Neural progenitor cell (in vitro differentiated cells): ENCODE measurements around the gene MYH3. TPM values are rescaled to one million over a fixed set of nuclear protein-coding genes. Genes with fewer than 3 reads are reported as not detected.

Source experiments
- DNase-seq: peaks from one replicate; pipeline ENCODE4 v3.0.0-alpha.2; 2016; ENCODE audit warnings: low spot score
- H2AFZ ChIP-seq: fragments of 200-600 bp; sonication (generic); replicated peaks from 2 replicates; pipeline ENCODE4 v1.6.1; 2016; ENCODE audit warnings: antibody characterized with exemption
- H3F3A ChIP-seq: fragments of 200-600 bp; sonication (generic); 2 replicates; pipeline ENCODE4 v1.6.1; 2016; ENCODE audit warnings: antibody characterized with exemption, low read depth
- H3K27ac ChIP-seq: fragments of 200-600 bp; sonication (generic); 2 replicates; pipeline ENCODE4 v1.5.1; 2016; ENCODE audit warnings: mild to moderate bottlenecking
- H3K27me3 ChIP-seq: fragments of 200-600 bp; sonication (generic); 2 replicates; pipeline ENCODE4 v1.6.1; 2016; ENCODE audit warnings: mild to moderate bottlenecking, moderate library complexity
- H3K36me3 ChIP-seq: fragments of 200-600 bp; sonication (generic); 2 replicates; pipeline ENCODE4 v1.5.1; 2016
- H3K4me1 ChIP-seq: fragments of 200-600 bp; sonication (generic); 2 replicates; pipeline ENCODE4 v1.6.1; 2016; ENCODE audit warnings: mixed run types
- H3K4me2 ChIP-seq: fragments of 200-600 bp; sonication (generic); 2 replicates; pipeline ENCODE4 v1.6.1; 2016
- H3K4me3 ChIP-seq: fragments of 200-600 bp; sonication (generic); 2 replicates; pipeline ENCODE4 v1.5.1; 2016
- H3K79me2 ChIP-seq: fragments of 200-600 bp; sonication (generic); 2 replicates; pipeline ENCODE4 v1.6.1; 2016; ENCODE audit warnings: low read depth
- H3K9ac ChIP-seq: fragments of 200-600 bp; sonication (generic); 2 replicates; pipeline ENCODE4 v1.6.1; 2016
- H3K9me3 ChIP-seq: fragments of 200-600 bp; sonication (generic); 2 replicates; pipeline ENCODE4 v1.5.1; 2016; ENCODE audit warnings: low read depth
- H4K20me1 ChIP-seq: fragments of 200-600 bp; sonication (generic); 2 replicates; pipeline ENCODE4 v1.6.1; 2016; ENCODE audit warnings: low read depth
- H3K27ac Mint-ChIP-seq: 3 replicates; pipeline ENCODE4 v1.8.0; 2021; ENCODE audit warnings: mixed read lengths
- H3K27me3 Mint-ChIP-seq: 2 replicates; pipeline ENCODE4 v1.8.0; 2022; ENCODE audit warnings: low read depth, mild to moderate bottlenecking, inconsistent platforms, moderate library complexity, mixed read lengths; ENCODE audit not compliant: insufficient read depth
- H3K36me3 Mint-ChIP-seq: 3 replicates; pipeline ENCODE4 v1.8.0; 2021; ENCODE audit warnings: mixed read lengths
- H3K4me1 Mint-ChIP-seq: 3 replicates; pipeline ENCODE4 v1.8.0; 2021; ENCODE audit warnings: mixed read lengths
- H3K4me3 Mint-ChIP-seq: 3 replicates; pipeline ENCODE4 v1.8.0; 2021; ENCODE audit warnings: mild to moderate bottlenecking, moderate library complexity, mixed read lengths
- H3K9me3 Mint-ChIP-seq: 3 replicates; pipeline ENCODE4 v1.8.0; 2020; ENCODE audit warnings: mixed read lengths
- CTCF ChIP-seq: fragments of 200-600 bp; sonication (generic); IDR thresholded peaks from 2 replicates; pipeline ENCODE4 v1.5.1; 2017; ENCODE audit warnings: antibody characterized with exemption, mild to moderate bottlenecking
- EZH2 ChIP-seq: fragments of 200-600 bp; sonication (generic); IDR thresholded peaks from 2 replicates; pipeline ENCODE4 v1.6.1; 2017; ENCODE audit warnings: antibody characterized with exemption, mild to moderate bottlenecking, moderate library complexity
- EZH2phosphoT487 ChIP-seq: fragments of 200-600 bp; sonication (generic); IDR thresholded peaks from 2 replicates; pipeline ENCODE4 v1.6.1; 2017; ENCODE audit warnings: antibody characterized with exemption
- total RNA-seq: library from RNA; depleted of rRNA; stranded (reverse); fragments of >200 nt; gene quantifications from 2 replicates; pipeline ENCODE4 v1.2.3, GENCODE V29; 2015; ENCODE audit warnings: low replicate concordance

MYH3 gene
- total RNA-seq, result 0.36 and 0.40 TPM in 2 replicates

- Histone ChIP-seq H3K27ac (no peak within 1 kb of the TSS), H2AFZ (no peak within 1 kb of the TSS), H3K4me1 (peaks cover 11% of the 10 kb centered on the region), H4K20me1 (no peaks in the 10 kb centered on the region), H3K9ac (no peak within 1 kb of the TSS), H3K27me3 (no peaks in the 10 kb centered on the region), H3F3A (no peaks in the 10 kb centered on the region), H3K36me3 (no peaks in the 10 kb centered on the region), H3K4me3 (no peak within 1 kb of the TSS), H3K9me3 (no peaks in the 10 kb centered on the region), H3K79me2 (no peaks in the 10 kb centered on the region), H3K4me2 (no peak within 1 kb of the TSS)
- TF ChIP-seq EZH2 (no peak), EZH2phosphoT487 (no peak), CTCF (no peak)
- H3K27ac Mint-ChIP-seq, result peak within 1 kb of the TSS; percentile 50
- H3K36me3 Mint-ChIP-seq, result no peaks in the 10 kb centered on the region
- peaks cover 2% of the 10 kb centered on the region for H3K27me3 Mint-ChIP-seq
- no peaks in the 10 kb centered on the region for H3K9me3 Mint-ChIP-seq
- no peak within 1 kb of the TSS for H3K4me3 Mint-ChIP-seq
- peaks cover 3% of the 10 kb centered on the region for H3K4me1 Mint-ChIP-seq
- DNase-seq, result no peak
Measured at GRCh38 chr17:10657148-10657547, at the start of gene MYH3. Gene MYH3 (minus strand): TSS chr17:10657309. CDS start chr17:10655064, 2,245 bp downstream.

- H3K4me3 Mint-ChIP-seq, result no peak overlapping the region
- no peaks in the 10 kb centered on the region for H3K9me3 ChIP-seq
- H3K27me3 Mint-ChIP-seq, result no peaks in the 10 kb centered on the region
- no peaks in the 10 kb centered on the region for H3K27me3 ChIP-seq
- H3K4me1 ChIP-seq, result no peaks in the 10 kb centered on the region
- H3K27ac Mint-ChIP-seq, result no peak overlapping the region
- no peaks in the 10 kb centered on the region for H4K20me1 ChIP-seq
- no peak for TF ChIP-seq CTCF
- TF ChIP-seq EZH2phosphoT487, result no peak
- no peak for TF ChIP-seq EZH2
- peaks cover 10% of the 10 kb centered on the region for H3K79me2 ChIP-seq
- H3K4me2 ChIP-seq, result no peak overlapping the region
- peaks cover 8% of the 10 kb centered on the region for H3K36me3 ChIP-seq
- H2AFZ ChIP-seq, result no peak overlapping the region
- H3K9ac ChIP-seq, result no peak overlapping the region
- H3K9me3 Mint-ChIP-seq, result no peaks in the 10 kb centered on the region
- DNase-seq, result no peak
- H3K4me1 Mint-ChIP-seq, result no peaks in the 10 kb centered on the region
- H3K4me3 ChIP-seq, result no peak overlapping the region
- H3F3A ChIP-seq, result no peaks in the 10 kb centered on the region
- H3K27ac ChIP-seq, result no peak overlapping the region
- H3K36me3 Mint-ChIP-seq, result peaks cover 10% of the 10 kb centered on the region
Measured at GRCh38 chr17:10705727-10706126, 48.6 kb upstream of the MYH3 start.

- no peaks in the 10 kb centered on the region for H3K27me3 Mint-ChIP-seq
- no peak overlapping the region for H3K4me3 ChIP-seq
- no peaks in the 10 kb centered on the region for H3K9me3 Mint-ChIP-seq
- no peak overlapping the region for H3K27ac Mint-ChIP-seq
- H3K9me3 ChIP-seq, result no peaks in the 10 kb centered on the region
- no peaks in the 10 kb centered on the region for H4K20me1 ChIP-seq
- peaks cover 3% of the 10 kb centered on the region for H3K36me3 Mint-ChIP-seq
- no peak overlapping the region for H3K9ac ChIP-seq
- DNase-seq, result no peak
- peaks cover 5% of the 10 kb centered on the region for H3K4me1 Mint-ChIP-seq
- H2AFZ ChIP-seq, result no peak overlapping the region
- H3K4me1 ChIP-seq, result peaks cover 4% of the 10 kb centered on the region
- TF ChIP-seq CTCF (no peak), EZH2 (no peak), EZH2phosphoT487 (no peak)
- H3K4me3 Mint-ChIP-seq, result no peak overlapping the region
- no peaks in the 10 kb centered on the region for H3K27me3 ChIP-seq
- H3K79me2 ChIP-seq, result peaks cover 36% of the 10 kb centered on the region
- H3K27ac ChIP-seq, result no peak overlapping the region
- no peak overlapping the region for H3K4me2 ChIP-seq
- peaks cover 8% of the 10 kb centered on the region for H3K36me3 ChIP-seq
- H3F3A ChIP-seq, result no peaks in the 10 kb centered on the region
Measured at GRCh38 chr17:10702574-10702973, 45.5 kb upstream of the MYH3 start.
